Measurements from ENCODE around the gene KIF21B. TPM values are rescaled to one million over a fixed set of nuclear protein-coding genes. Genes with fewer than 3 reads are reported as not detected.

The KIF21B gene
- total and polyA plus RNA-seq, 2 of the 8 experiments (the other 6 are each of a cell fraction or from before 2014, with no cell fraction given), result 10.8 to 26.5 TPM

DNA sequence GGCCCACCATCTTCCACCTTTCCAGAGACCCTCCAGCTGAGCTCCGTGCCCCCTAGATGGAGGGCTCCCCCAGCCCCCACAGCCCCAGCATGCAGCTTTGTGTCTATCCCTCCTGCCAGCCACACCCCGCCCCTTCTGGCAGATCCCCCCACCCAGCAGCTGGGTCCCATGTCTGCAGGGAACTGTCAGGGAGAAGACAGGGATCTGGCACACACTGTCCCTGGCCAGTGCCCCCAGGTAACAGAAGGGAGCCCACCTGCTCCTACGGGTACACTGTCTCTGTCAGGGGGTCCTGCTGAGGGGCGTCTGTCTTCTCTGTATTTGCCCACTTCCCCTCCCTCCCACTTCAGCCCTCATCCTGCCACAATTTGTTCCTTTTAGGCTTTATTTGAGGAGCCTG lies 11.2 kb upstream of the KIF21B start:
- H3K9ac ChIP-seq (replicated peaks in 1 of 4; ENCODE audit: extremely low read depth in 1 of 4, low read depth in 3 of 4, low read length in 3 of 4), result no peak overlapping the region
- no peaks in the 10 kb centered on the region for H3K27me3 ChIP-seq (replicated peaks in 1 of 4; ENCODE audit: control insufficient read depth in 3 of 4, extremely low read depth in 1 of 4, insufficient read depth in 3 of 4, low read length in 3 of 4)
- no peak overlapping the region for H3K14ac ChIP-seq (ENCODE audit: insufficient read length)
- no peak overlapping the region for H3K4ac ChIP-seq (replicated peaks; ENCODE audit: insufficient read length, low read depth, low read length)
- no peak overlapping the region for H3K18ac ChIP-seq (ENCODE audit: extremely low read depth, low read length)
- no peak overlapping the region for H3K23ac ChIP-seq (ENCODE audit: insufficient read length)
- no peaks in the 10 kb centered on the region for H3K79me2 ChIP-seq (ENCODE audit: control insufficient read depth in 1 of 2, insufficient read depth in 2 of 2, low read length in 2 of 2)
- no peak overlapping the region for H2BK120ac ChIP-seq (replicated peaks; ENCODE audit: low read depth, low read length)
- no peak overlapping the region for H2AK5ac ChIP-seq (ENCODE audit: low read depth, low read length)
- no peak overlapping the region for H2BK15ac ChIP-seq (ENCODE audit: low read length)
- H3K9me3 ChIP-seq (ENCODE audit: insufficient read depth in 2 of 2, low read depth in 1 of 2, low read length in 1 of 2), result no peaks in the 10 kb centered on the region
- CTCF ChIA-PET (ENCODE audit: partially characterized antibody), result interaction anchor here (1.0 to 23.3 kb wide), 7 partner anchors 8 to 80 kb away, joined by 3 to 640 read pairs (median 4); partner anchors contain the start of gene KIF21B
- no peaks in the 10 kb centered on the region for H3K79me1 ChIP-seq (ENCODE audit: low read depth, low read length)
- H3K56ac ChIP-seq (replicated peaks; ENCODE audit: insufficient read length, low read depth, low read length), result no peak overlapping the region
- H3K27ac ChIP-seq (ENCODE audit: low read depth, low read length), result no peak overlapping the region
- no peak overlapping the region for H3K4me3 ChIP-seq (ENCODE audit: extremely low read depth in 1 of 4, insufficient read depth in 2 of 4, low read depth in 3 of 4, low read length in 4 of 4)
- WGBS, 2 experiments (ENCODE audit: extremely low coverage in 1 of 2, insufficient coverage in 1 of 2, insufficient read length in 1 of 2, insufficient replicate concordance in 2 of 2, low coverage in 1 of 2, low lambda C conversion rate in 2 of 2, missing lambda C conversion rate in 1 of 2), result 93% methylated on average over 2 of the region's 4 CpGs; no CpG with 5 or more reads in 1 of the 2 experiments
- H4K5ac ChIP-seq (ENCODE audit: insufficient read length, low read depth, low read length), result no peak overlapping the region
- POLR2A ChIA-PET (ENCODE audit: partially characterized antibody), result interaction anchor here (1.0 to 1.9 kb wide), 6 partner anchors 9 to 144 kb away, joined by 3 to 6 read pairs (median 4); partner anchors contain the start of gene KIF21B
- no peak overlapping the region for H3K4me2 ChIP-seq (ENCODE audit: insufficient read depth in 1 of 2, low read depth in 2 of 2, low read length in 2 of 2)
- no peak overlapping the region for H2BK5ac ChIP-seq (ENCODE audit: low read depth, low read length)
- no peak overlapping the region for H2BK20ac ChIP-seq (ENCODE audit: low read length)
- H4K91ac ChIP-seq (replicated peaks; ENCODE audit: insufficient read length, low read length), result no peak overlapping the region
- no peak overlapping the region for H2AFZ ChIP-seq (ENCODE audit: low read length)
- H3K36me3 ChIP-seq (ENCODE audit: control insufficient read depth in 2 of 4, insufficient read depth in 4 of 4, low read length in 3 of 4), result no peaks in the 10 kb centered on the region
- no peak for DNase-seq (ENCODE audit: low read depth in 1 of 2, low spot score in 2 of 2)
- H4K8ac ChIP-seq (ENCODE audit: extremely low read depth, insufficient read depth, low read length), result no peak overlapping the region
- no peak overlapping the region for H2BK12ac ChIP-seq (ENCODE audit: low read depth, low read length)
- H3K23me2 ChIP-seq (ENCODE audit: low read depth, low read length), result no peaks in the 10 kb centered on the region; the same call in 1 of the 2 replicates
- H3K4me1 ChIP-seq (replicated peaks in 1 of 4; ENCODE audit: control insufficient read depth in 3 of 4, insufficient read depth in 4 of 4, low read length in 3 of 4), result no peaks in the 10 kb centered on the region
- FAIRE-seq, result no peak
- no peaks in the 10 kb centered on the region for H4K20me1 ChIP-seq (replicated peaks in 1 of 2; ENCODE audit: control insufficient read depth in 1 of 2, insufficient read depth in 2 of 2, low read length in 2 of 2)
- TF ChIP-seq, protein P1, sequence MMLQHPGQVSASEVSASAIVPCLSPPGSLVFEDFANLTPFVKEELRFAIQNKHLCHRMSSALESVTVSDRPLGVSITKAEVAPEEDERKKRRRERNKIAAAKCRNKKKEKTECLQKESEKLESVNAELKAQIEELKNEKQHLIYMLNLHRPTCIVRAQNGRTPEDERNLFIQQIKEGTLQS (IDR thresholded peaks at IDR 0.05; ENCODE audit: insufficient read depth, low read depth, low read length), result no peak
- TF ChIP-seq CBX8 (IDR thresholded peaks at IDR 0.05; ENCODE audit: borderline replicate concordance, low read depth, low read length) (no peak), SIN3A (conservative IDR thresholded peaks at IDR 0.05 in 1 of 2, IDR thresholded peaks at IDR 0.05 in 1 of 2; ENCODE audit: low read depth in 1 of 2, low read length in 2 of 2) (no peak), TBP (IDR thresholded peaks at IDR 0.05; ENCODE audit: low read depth, low read length) (no peak), KDM1A (IDR thresholded peaks at IDR 0.05; ENCODE audit: borderline replicate concordance, low read length) (no peak), RFX5 (IDR thresholded peaks at IDR 0.05; ENCODE audit: borderline replicate concordance, low read depth, low read length) (no peak), SRF (IDR thresholded peaks at IDR 0.05; ENCODE audit: low read depth, low read length) (no peak), BRCA1 (IDR thresholded peaks at IDR 0.05; ENCODE audit: low read depth, low read length) (no peak), TCF12 (IDR thresholded peaks at IDR 0.05; ENCODE audit: low read depth, low read length) (no peak), POLR2AphosphoS5 (IDR thresholded peaks at IDR 0.05; ENCODE audit: low read depth, low read length) (no peak), CREB1 (IDR thresholded peaks at IDR 0.05) (no peak), RXRA (IDR thresholded peaks at IDR 0.05; ENCODE audit: insufficient read depth, low read depth, low read length) (no peak), JUN (IDR thresholded peaks at IDR 0.05; ENCODE audit: low read depth, low read length) (no peak), JUND (IDR thresholded peaks at IDR 0.05; ENCODE audit: low read length) (no peak), HDAC6 (IDR thresholded peaks at IDR 0.05; ENCODE audit: low read depth, low read length) (no peak)
